HG02981 (cell line): Measurements from ENCODE around the gene STEAP3.

ENCODE experiments used
- ATAC-seq: cut with Tn5 transposase; IDR thresholded peaks from one replicate; pipeline ENCODE4 v1.9.1; 2021; ENCODE audit warnings: mild to moderate bottlenecking, moderate library complexity; ENCODE audit not compliant: unreplicated experiment

The STEAP3 gene

GRCh38 chr2:119245841-119246230 is 22.2 kb downstream of the STEAP3 start:
- ATAC-seq: no peak

- no peak for ATAC-seq
These were observed 23.5 kb downstream of the STEAP3 start for GRCh38 chr2:119246884-119247843.

GRCh38 chr2:119247844-119248271 is 24.2 kb downstream of the STEAP3 start:
- no peak for ATAC-seq

- no peak for ATAC-seq
These were observed 24.7 kb downstream of the STEAP3 start for GRCh38 chr2:119248311-119248710.

- ATAC-seq: no peak
These were observed 25.1 kb downstream of the STEAP3 start for GRCh38 chr2:119248751-119249150.

GRCh38 chr2:119249311-119249710 is 25.7 kb downstream of the STEAP3 start:
- ATAC-seq: no peak

- ATAC-seq: no peak
These were observed 26.5 kb downstream of the STEAP3 start for GRCh38 chr2:119249855-119250717.

GRCh38 chr2:119250718-119251290 is 27.2 kb downstream of the STEAP3 start:
- ATAC-seq: no peak

GRCh38 chr2:119251652-119252051 is 28.0 kb downstream of the STEAP3 start:
- ATAC-seq: no peak

GRCh38 chr2:119252186-119253113 is 28.8 kb downstream of the STEAP3 start:
- no peak for ATAC-seq

- no peak for ATAC-seq
These were observed 29.6 kb downstream of the STEAP3 start for GRCh38 chr2:119253114-119253702.

GRCh38 chr2:119253760-119254600 is 30.3 kb downstream of the STEAP3 start:
- no peak for ATAC-seq

GRCh38 chr2:119254601-119255080 is 31.0 kb downstream of the STEAP3 start:
- no peak for ATAC-seq

GRCh38 chr2:119255760-119256581 is 32.3 kb downstream of the STEAP3 start:
- no peak for ATAC-seq

GRCh38 chr2:119256582-119256921 is 32.9 kb downstream of the STEAP3 start:
- no peak for ATAC-seq

GRCh38 chr2:119257198-119257597 is 33.6 kb downstream of the STEAP3 start:
- no peak for ATAC-seq

GRCh38 chr2:119259296-119259860 is 35.7 kb downstream of the STEAP3 start:
- no peak for ATAC-seq
